ENCODE measurements around the gene BCL2L15. TPM values are rescaled to one million over a fixed set of nuclear protein-coding genes. Genes with fewer than 3 reads are reported as not detected.
"Not testable (repeated sequence)": the region's sequence is repeated elsewhere in the genome, so short reads cannot be mapped to it uniquely, and the experiment has no call there.

The BCL2L15 gene
- polyA plus RNA-seq, 1 donor (not counting 4 experiments of a cell fraction or from before 2014, with no cell fraction given): 0.08 TPM

DNA sequence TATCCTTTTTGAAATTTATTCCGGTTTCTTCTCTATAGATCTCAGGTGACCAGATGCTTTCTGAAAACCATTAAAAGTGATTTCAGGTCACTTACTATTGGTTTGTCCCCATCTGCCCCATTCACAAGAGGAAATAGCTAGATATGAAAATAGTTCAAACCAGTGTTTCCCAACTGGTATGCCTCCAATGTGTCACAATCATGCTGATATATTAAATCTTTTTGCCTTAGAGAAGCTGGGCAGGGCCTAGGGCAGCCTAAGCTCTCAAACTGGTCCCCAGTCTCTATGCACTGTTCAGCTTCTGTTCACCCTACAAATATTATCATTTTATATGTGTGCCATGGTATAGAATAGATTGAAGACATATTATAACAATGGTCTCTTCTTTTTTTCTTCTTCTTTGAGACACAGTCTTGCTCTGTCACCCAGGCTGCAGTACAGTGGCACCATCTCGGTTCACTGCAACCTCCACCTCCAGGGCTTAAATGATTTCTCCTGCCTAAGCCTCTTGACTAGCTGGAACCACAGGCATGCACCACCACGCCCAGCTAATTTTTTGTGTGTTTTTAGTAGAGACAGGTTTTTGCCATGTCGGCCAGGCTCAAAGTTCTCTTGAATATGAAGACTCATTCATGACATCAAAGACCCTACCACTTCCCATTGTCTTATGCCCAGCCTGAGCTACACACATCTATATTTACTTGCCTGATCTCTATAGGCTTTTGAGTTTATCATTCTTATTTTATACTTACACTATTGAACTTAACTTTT lies 31.6 kb downstream of the BCL2L15 start:
- dilution Hi-C loops (cut with MboI; ENCODE audit: extremely low pct_ligation_motif_present, low sequenced_read_pairs): no loop called here
- Histone ChIP-seq H4K20me1 (ENCODE audit: control insufficient read depth, extremely low read depth, insufficient read depth, low read length) (no peaks in the 10 kb centered on the region), H3K4me3 (ENCODE audit: control insufficient read depth in 2 of 3, extremely low read depth in 1 of 3, insufficient read depth in 2 of 3, low read depth in 1 of 3, low read length in 3 of 3) (no peak overlapping the region), H3K9me1 (ENCODE audit: control insufficient read depth, extremely low read depth, insufficient read depth, low read length) (no peaks in the 10 kb centered on the region), H3K9ac (ENCODE audit: control insufficient read depth, extremely low read depth, insufficient read depth, low read length) (no peak overlapping the region), H2AFZ (ENCODE audit: control insufficient read depth, low read length) (peak overlapping the region; percentile 59), H3K4me2 (ENCODE audit: control insufficient read depth, extremely low read depth, insufficient read depth, low read depth, low read length) (no peak overlapping the region), H3K27me3 (ENCODE audit: control insufficient read depth, extremely low read depth, insufficient read depth, low read length) (no peaks in the 10 kb centered on the region), H3K36me3 (ENCODE audit: control insufficient read depth in 2 of 2, extremely low read depth in 1 of 2, insufficient read depth in 2 of 2, low read length in 2 of 2) (no peaks in the 10 kb centered on the region), H3K79me2 (ENCODE audit: control insufficient read depth, insufficient read depth, low read length) (no peaks in the 10 kb centered on the region), H3K4me1 (ENCODE audit: control insufficient read depth, extremely low read depth, insufficient read depth, low read length) (peaks cover 26% of the 10 kb centered on the region), H3K9me3 (ENCODE audit: control insufficient read depth, low read depth, low read length) (no peaks in the 10 kb centered on the region), H3K27ac (ENCODE audit: control insufficient read depth, insufficient read depth, low read length) (no peak overlapping the region)
- TF ChIP-seq EZH2 (IDR thresholded peaks at IDR 0.05; ENCODE audit: low read length): no peak
- TF ChIP-seq CTCF (optimal IDR thresholded peaks at IDR 0.05 in 1 of 3, IDR thresholded peaks at IDR 0.05 in 1 of 3, conservative IDR thresholded peaks at IDR 0.05 in 1 of 3; ENCODE audit: extremely low read depth in 1 of 3, insufficient read depth in 2 of 3, low read length in 3 of 3): no peak
- DNase-seq (ENCODE audit: low read depth, low spot score): no peak
- FAIRE-seq: no peak

DNA sequence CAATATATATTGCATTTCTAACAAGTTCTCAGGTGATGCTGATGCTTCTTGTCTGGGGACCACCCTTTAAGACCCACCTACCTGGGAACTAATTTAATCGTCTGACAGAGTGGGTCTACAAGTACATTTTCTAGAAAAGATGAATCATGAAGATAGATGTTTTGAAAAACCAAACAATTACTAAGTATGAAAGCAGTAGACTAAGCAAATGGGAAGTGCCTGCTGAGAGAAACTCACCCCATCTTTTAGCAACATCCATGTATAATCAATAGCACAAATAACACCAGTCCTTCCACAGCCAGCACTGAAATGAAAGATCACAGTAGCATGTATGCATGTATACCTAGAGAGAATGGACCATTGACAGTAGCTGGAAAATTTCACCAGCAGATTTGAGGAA lies 33.1 kb downstream of the BCL2L15 start:
- FAIRE-seq (no peak), DNase-seq (ENCODE audit: low read depth, low spot score) (no peak)
- Histone ChIP-seq H3K4me3 (ENCODE audit: control insufficient read depth in 2 of 3, extremely low read depth in 1 of 3, insufficient read depth in 2 of 3, low read depth in 1 of 3, low read length in 3 of 3) (no peak overlapping the region), H3K27me3 (ENCODE audit: control insufficient read depth, extremely low read depth, insufficient read depth, low read length) (no peaks in the 10 kb centered on the region), H3K36me3 (ENCODE audit: control insufficient read depth in 2 of 2, extremely low read depth in 1 of 2, insufficient read depth in 2 of 2, low read length in 2 of 2) (no peaks in the 10 kb centered on the region), H3K4me1 (ENCODE audit: control insufficient read depth, extremely low read depth, insufficient read depth, low read length) (peaks cover 11% of the 10 kb centered on the region), H3K9me1 (ENCODE audit: control insufficient read depth, extremely low read depth, insufficient read depth, low read length) (no peaks in the 10 kb centered on the region), H3K79me2 (ENCODE audit: control insufficient read depth, insufficient read depth, low read length) (no peaks in the 10 kb centered on the region), H3K27ac (ENCODE audit: control insufficient read depth, insufficient read depth, low read length) (no peak overlapping the region), H3K4me2 (ENCODE audit: control insufficient read depth, extremely low read depth, insufficient read depth, low read depth, low read length) (no peak overlapping the region), H3K9ac (ENCODE audit: control insufficient read depth, extremely low read depth, insufficient read depth, low read length) (no peak overlapping the region), H3K9me3 (ENCODE audit: control insufficient read depth, low read depth, low read length) (no peaks in the 10 kb centered on the region), H4K20me1 (ENCODE audit: control insufficient read depth, extremely low read depth, insufficient read depth, low read length) (no peaks in the 10 kb centered on the region), H2AFZ (ENCODE audit: control insufficient read depth, low read length) (no peak overlapping the region)
- dilution Hi-C loops (cut with MboI; ENCODE audit: extremely low pct_ligation_motif_present, low sequenced_read_pairs): no loop called here
- TF ChIP-seq EZH2 (IDR thresholded peaks at IDR 0.05; ENCODE audit: low read length): no peak
- TF ChIP-seq CTCF (optimal IDR thresholded peaks at IDR 0.05 in 1 of 3, IDR thresholded peaks at IDR 0.05 in 1 of 3, conservative IDR thresholded peaks at IDR 0.05 in 1 of 3; ENCODE audit: extremely low read depth in 1 of 3, insufficient read depth in 2 of 3, low read length in 3 of 3): no peak

DNA sequence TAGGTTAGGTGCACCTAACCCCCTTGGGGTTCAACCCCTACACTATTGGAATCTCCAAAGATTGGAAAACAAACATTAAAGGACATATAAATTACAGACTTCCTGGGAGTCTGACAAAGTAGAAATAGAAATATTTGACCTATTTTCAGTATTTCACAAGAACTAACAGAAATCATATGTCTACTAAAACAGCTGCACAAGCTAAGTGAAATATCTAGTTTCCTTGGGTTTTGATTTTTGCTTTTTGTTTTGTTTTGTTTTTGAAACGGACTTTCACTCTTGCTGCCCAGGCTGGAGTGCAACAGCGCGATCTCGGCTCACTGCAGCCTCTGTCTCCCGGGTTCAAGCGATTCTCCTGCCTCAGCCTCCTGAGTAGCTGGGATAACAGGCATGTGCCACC lies 34.7 kb downstream of the BCL2L15 start:
- H3K79me2 ChIP-seq (ENCODE audit: control insufficient read depth, insufficient read depth, low read length); DNase-seq (ENCODE audit: low read depth, low spot score); H3K9me3 ChIP-seq (ENCODE audit: control insufficient read depth, low read depth, low read length); H3K27ac ChIP-seq (ENCODE audit: control insufficient read depth, insufficient read depth, low read length); dilution Hi-C loops (cut with MboI; ENCODE audit: extremely low pct_ligation_motif_present, low sequenced_read_pairs); FAIRE-seq; H3K9ac ChIP-seq (ENCODE audit: control insufficient read depth, extremely low read depth, insufficient read depth, low read length); H4K20me1 ChIP-seq (ENCODE audit: control insufficient read depth, extremely low read depth, insufficient read depth, low read length); H3K4me3 ChIP-seq (ENCODE audit: control insufficient read depth in 2 of 3, extremely low read depth in 1 of 3, insufficient read depth in 2 of 3, low read depth in 1 of 3, low read length in 3 of 3); H3K36me3 ChIP-seq (ENCODE audit: control insufficient read depth in 2 of 2, extremely low read depth in 1 of 2, insufficient read depth in 2 of 2, low read length in 2 of 2); H3K27me3 ChIP-seq (ENCODE audit: control insufficient read depth, extremely low read depth, insufficient read depth, low read length); H2AFZ ChIP-seq (ENCODE audit: control insufficient read depth, low read length); H3K9me1 ChIP-seq (ENCODE audit: control insufficient read depth, extremely low read depth, insufficient read depth, low read length); H3K4me2 ChIP-seq (ENCODE audit: control insufficient read depth, extremely low read depth, insufficient read depth, low read depth, low read length): not testable (repeated sequence)
- H3K4me1 ChIP-seq (ENCODE audit: control insufficient read depth, extremely low read depth, insufficient read depth, low read length): peaks cover 10% of the 10 kb centered on the region
